SK-N-SH treated with all-trans-retinoic acid at 6 μM for 48 hours (cell line): ENCODE results near the gene ARHGAP24.

Experiments used
- ATAC-seq: fragments of 200-7000 bp; cut with Tn5 transposase; 3 replicates; pipeline ENCODE4 v1.9.1; 2020; ENCODE audit warnings: mild to moderate bottlenecking, moderate library complexity
- ARNTL ChIP-seq: fragments of 450-650 bp; formaldehyde crosslinking; IDR thresholded peaks from 2 replicates; pipeline ENCODE4 v1.5.0; 2020; ENCODE audit warnings: low read depth, mild to moderate bottlenecking, moderate library complexity, borderline replicate concordance
- BACH2 ChIP-seq: fragments of 250-450 bp; sonication (Bioruptor Pico); IDR thresholded peaks from 2 replicates; pipeline ENCODE4 v1.9.0; 2021; ENCODE audit warnings: mild to moderate bottlenecking, borderline replicate concordance
- CSDC2 ChIP-seq: fragments of 250-450 bp; sonication (Bioruptor Pico); IDR thresholded peaks from 2 replicates; pipeline ENCODE4 v1.5.0; 2020; ENCODE audit warnings: mild to moderate bottlenecking, moderate library complexity
- CSRNP3 ChIP-seq: fragments of 250-450 bp; sonication (Bioruptor Pico); IDR thresholded peaks from 2 replicates; pipeline ENCODE4 v1.5.1; 2021; ENCODE audit warnings: mild to moderate bottlenecking, moderate library complexity
- ESRRG ChIP-seq: fragments of 250-450 bp; sonication (Bioruptor Pico); IDR thresholded peaks from 2 replicates; pipeline ENCODE4 v1.6.1; 2021; ENCODE audit warnings: mild to moderate bottlenecking
- GLIS3 ChIP-seq: fragments of 250-450 bp; sonication (Bioruptor Pico); IDR thresholded peaks from 2 replicates; pipeline ENCODE4 v1.5.0; 2020; ENCODE audit warnings: mild to moderate bottlenecking, moderate library complexity
- ISL1 ChIP-seq: fragments of 250-450 bp; sonication (Bioruptor Pico); IDR thresholded peaks from 2 replicates; pipeline ENCODE4 v2.1.2; 2022; ENCODE audit warnings: mild to moderate bottlenecking, moderate library complexity
- OSR1 ChIP-seq: fragments of 250-450 bp; sonication (Bioruptor Pico); IDR thresholded peaks from 2 replicates; pipeline ENCODE4 v1.8.0; 2022; ENCODE audit warnings: moderate library complexity, mild to moderate bottlenecking, inconsistent platforms
- PATZ1 ChIP-seq: fragments of 250-450 bp; sonication (Bioruptor Pico); IDR thresholded peaks from 2 replicates; pipeline ENCODE4 v1.8.0; 2020; ENCODE audit warnings: mild to moderate bottlenecking, moderate library complexity, borderline replicate concordance
- POU6F1 ChIP-seq: fragments of 250-450 bp; sonication (Bioruptor Pico); IDR thresholded peaks from 2 replicates; pipeline ENCODE4 v1.8.0; 2021; ENCODE audit warnings: low read depth, mild to moderate bottlenecking, moderate library complexity, borderline replicate concordance
- RARB ChIP-seq: fragments of 250-450 bp; sonication (Bioruptor Pico); IDR thresholded peaks from 2 replicates; pipeline ENCODE4 v1.8.0; 2021; ENCODE audit warnings: mild to moderate bottlenecking, moderate library complexity
- SNAI2 ChIP-seq: fragments of 250-450 bp; sonication (Bioruptor Pico); IDR thresholded peaks from 2 replicates; pipeline ENCODE4 v1.5.0; 2020; ENCODE audit warnings: mild to moderate bottlenecking, moderate library complexity
- TCF4 ChIP-seq: fragments of 250-450 bp; sonication (Bioruptor Pico); IDR thresholded peaks from 2 replicates; pipeline ENCODE4 v1.8.0; 2021; ENCODE audit warnings: mild to moderate bottlenecking, moderate library complexity, borderline replicate concordance
- TOX ChIP-seq: fragments of 250-450 bp; sonication (Bioruptor Pico); IDR thresholded peaks from 2 replicates; pipeline ENCODE4 v1.8.0; 2021; ENCODE audit warnings: mild to moderate bottlenecking, moderate library complexity, borderline replicate concordance
- TSHZ2 ChIP-seq: fragments of 250-450 bp; sonication (Bioruptor Pico); IDR thresholded peaks from 2 replicates; pipeline ENCODE4 v1.5.0; 2020; ENCODE audit warnings: mild to moderate bottlenecking, moderate library complexity
- ZC3H10 ChIP-seq: fragments of 250-450 bp; sonication (Bioruptor Pico); IDR thresholded peaks from 2 replicates; pipeline ENCODE4 v1.5.1; 2021; ENCODE audit warnings: mild to moderate bottlenecking, moderate library complexity
- ZFP3 ChIP-seq: fragments of 250-450 bp; sonication (Bioruptor Pico); IDR thresholded peaks from 2 replicates; pipeline ENCODE4 v1.5.0; 2020; ENCODE audit warnings: mild to moderate bottlenecking, moderate library complexity
- ZFP30 ChIP-seq: fragments of 450-650 bp; formaldehyde crosslinking; IDR thresholded peaks from 2 replicates; pipeline ENCODE4 v1.5.0; 2022; ENCODE audit warnings: mild to moderate bottlenecking, moderate library complexity
- ZNF565 ChIP-seq: fragments of 450-650 bp; formaldehyde crosslinking; conservative IDR thresholded peaks from 2 replicates; pipeline ENCODE4 v1.5.0; 2020; ENCODE audit warnings: low read depth, mild to moderate bottlenecking, moderate library complexity
- ZNF70 ChIP-seq: fragments of 450-650 bp; formaldehyde crosslinking; IDR thresholded peaks from 2 replicates; pipeline ENCODE4 v1.5.0; 2020; ENCODE audit warnings: mild to moderate bottlenecking, moderate library complexity
- ZNF8 ChIP-seq: fragments of 450-650 bp; formaldehyde crosslinking; IDR thresholded peaks from 2 replicates; pipeline ENCODE4 v1.5.0; 2020; ENCODE audit warnings: mild to moderate bottlenecking, moderate library complexity

ARHGAP24 gene

GRCh38 chr4:85700362-85700761 lies 225.4 kb downstream of the ARHGAP24 start:
- TF ChIP-seq ESRRG (no peak), ZNF565 (no peak), CSRNP3 (CRISPR knock-in tag) (no peak), ZNF8 (CRISPR knock-in tag) (no peak), ZNF70 (no peak)
- TF ChIP-seq, all 23 proteins: peak for 0
- ATAC-seq, result no peak

- no peak for ATAC-seq
- TF ChIP-seq ZFP30 (CRISPR knock-in tag) (no peak), ZC3H10 (CRISPR knock-in tag) (no peak), PATZ1 (no peak), TSHZ2 (CRISPR knock-in tag) (no peak), OSR1 (CRISPR knock-in tag) (no peak), TOX (no peak)
- TF ChIP-seq, all 23 proteins: peak for 0
Measured at GRCh38 chr4:85701861-85702321, 226.9 kb downstream of the ARHGAP24 start.

GRCh38 chr4:85703096-85703495 lies 228.1 kb downstream of the ARHGAP24 start:
- TF ChIP-seq BACH2 (no peak), TOX (no peak), GLIS3 (no peak), PATZ1 (no peak), ZNF565 (no peak), ZNF70 (no peak), CSDC2 (CRISPR knock-in tag) (no peak), OSR1 (CRISPR knock-in tag) (no peak), ZC3H10 (CRISPR knock-in tag) (no peak), ZFP30 (CRISPR knock-in tag) (no peak), ZFP3 (no peak), TSHZ2 (CRISPR knock-in tag) (no peak), ESRRG (no peak), ISL1 (CRISPR knock-in tag) (no peak), RARB (CRISPR knock-in tag) (no peak), CSRNP3 (CRISPR knock-in tag) (no peak), ARNTL (no peak), POU6F1 (no peak), TCF4 (no peak), SNAI2 (no peak)
- no peak; the same call in 2 of the 3 replicates for ATAC-seq
